Anterior cingulate cortex (tissue), 58 donors: ENCODE data around the gene SOX5.

Source experiments
- DNase-seq, 58 donors: peaks; one replicate each; lab custom pipeline; 2025; lab: John Stamatoyannopoulos, UW

The SOX5 gene

GRCh38 chr12:23704992-23705943 is 244.2 kb downstream of the SOX5 start:
- no peak for DNase-seq

- no peak for DNase-seq
Measured at GRCh38 chr12:23703051-23703450, 246.4 kb downstream of the SOX5 start.

GRCh38 chr12:23699031-23699430 is 250.4 kb downstream of the SOX5 start:
- no peak for DNase-seq

- no peak for DNase-seq
Measured at GRCh38 chr12:23694920-23695319, 254.6 kb downstream of the SOX5 start.

GRCh38 chr12:23694307-23694706 is 255.2 kb downstream of the SOX5 start:
- DNase-seq = no peak

GRCh38 chr12:23687947-23688346 is 261.5 kb downstream of the SOX5 start:
- DNase-seq = no peak

- no peak for DNase-seq
Measured at GRCh38 chr12:23686095-23686494, 263.4 kb downstream of the SOX5 start.

GRCh38 chr12:23684121-23684520 is 265.3 kb downstream of the SOX5 start:
- DNase-seq = no peak

GRCh38 chr12:23681237-23681636 is 268.2 kb downstream of the SOX5 start:
- no peak for DNase-seq

GRCh38 chr12:23674064-23674463 is 275.4 kb downstream of the SOX5 start:
- no peak for DNase-seq

- peak in 1 of 58 donors; percentile 2 for DNase-seq
Measured at GRCh38 chr12:23671881-23672280, 277.6 kb downstream of the SOX5 start.

- no peak for DNase-seq
Measured at GRCh38 chr12:23670684-23671083, 278.8 kb downstream of the SOX5 start.

- no peak for DNase-seq
Measured at GRCh38 chr12:23669691-23670090, 279.8 kb downstream of the SOX5 start.

- DNase-seq = no peak
Measured at GRCh38 chr12:23666866-23667265, 282.6 kb downstream of the SOX5 start.

GRCh38 chr12:23662966-23663365 is 286.5 kb downstream of the SOX5 start:
- peak in 2 of 58 donors; percentile 10 to 31 for DNase-seq

GRCh38 chr12:23659131-23659530 is 290.3 kb downstream of the SOX5 start:
- DNase-seq = no peak

GRCh38 chr12:23657598-23657997 is 291.9 kb downstream of the SOX5 start:
- DNase-seq = no peak

- no peak for DNase-seq
Measured at GRCh38 chr12:23655884-23656283, 293.6 kb downstream of the SOX5 start.

GRCh38 chr12:23655112-23655511 is 294.4 kb downstream of the SOX5 start:
- no peak for DNase-seq

- DNase-seq = no peak
Measured at GRCh38 chr12:23648546-23648945, 300.9 kb downstream of the SOX5 start.

GRCh38 chr12:23640754-23641153 is 308.7 kb downstream of the SOX5 start:
- DNase-seq = peak in 2 of 58 donors; percentile 1 to 59

- no peak for DNase-seq
Measured at GRCh38 chr12:23634344-23634743, 315.1 kb downstream of the SOX5 start.
